Right renal cortex interstitium (tissue), 3 donors: ENCODE data around the gene KCNC4. TPM values are rescaled to one million over a fixed set of nuclear protein-coding genes. Genes with fewer than 3 reads are reported as not detected.

Experiments
- DNase-seq, 3 donors: peaks; one replicate each; pipeline ENCODE4 v3.0.0-alpha.2; 2013; ENCODE audit warnings: low read depth in 3 of 3, low spot score in 2 of 3
- polyA plus RNA-seq, 3 donors: library from polyadenylated mRNA; unstranded; fragments of 120-200 nt; gene quantifications; one replicate each; pipeline ENCODE4 v1.2.1, GENCODE V29; 2013; ENCODE audit not compliant: insufficient read length in 3 of 3

The KCNC4 gene
- polyA plus RNA-seq, 3 donors, result 4.0 to 4.4 (median 4.3) TPM

DNA sequence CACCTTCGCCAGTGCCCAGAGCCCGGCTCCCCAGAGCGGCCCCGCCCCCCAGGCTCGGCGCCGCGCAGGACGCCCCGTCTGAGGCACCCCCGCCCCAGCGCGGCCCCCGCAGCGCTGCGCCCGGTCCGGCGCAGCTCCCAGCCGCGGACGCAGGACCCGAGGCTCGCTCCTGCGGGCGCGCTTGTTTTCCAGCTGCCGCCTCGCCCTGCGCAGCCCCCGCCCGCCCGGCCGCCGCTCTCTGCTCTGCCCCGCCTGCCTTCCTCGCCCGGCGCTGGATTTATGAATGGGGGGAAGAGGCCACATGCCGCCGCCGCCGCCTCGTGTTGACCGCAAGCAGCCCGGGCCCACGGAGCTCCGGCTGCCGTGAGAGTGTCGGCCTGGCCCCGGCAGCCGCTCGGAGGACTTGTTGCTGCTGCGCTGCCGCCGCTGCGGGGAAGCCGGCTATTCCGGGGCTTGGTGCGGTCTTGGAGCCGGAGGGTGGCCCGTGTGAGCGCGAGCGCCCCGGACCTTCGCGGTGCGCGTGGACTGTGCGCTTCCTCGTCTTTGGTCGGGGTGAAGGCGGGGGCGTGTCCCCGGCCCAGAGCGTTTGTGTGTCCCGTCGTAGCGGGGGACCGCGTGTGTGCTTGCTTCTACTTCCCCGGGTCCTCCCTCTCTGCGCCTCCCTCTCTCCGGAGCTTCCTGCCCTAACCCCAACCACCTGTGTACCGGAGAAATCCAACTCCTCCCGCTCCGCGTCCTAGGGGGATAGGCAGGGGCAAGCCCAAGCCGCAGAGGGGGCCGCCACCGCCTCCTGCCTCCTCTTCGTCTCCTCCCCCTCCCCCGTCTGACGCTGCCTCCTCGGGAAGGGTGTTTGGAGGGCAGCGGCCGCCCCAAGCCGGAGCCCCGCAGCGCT lies 736 bp downstream of the KCNC4 start:
- DNase-seq, result no peak

DNA sequence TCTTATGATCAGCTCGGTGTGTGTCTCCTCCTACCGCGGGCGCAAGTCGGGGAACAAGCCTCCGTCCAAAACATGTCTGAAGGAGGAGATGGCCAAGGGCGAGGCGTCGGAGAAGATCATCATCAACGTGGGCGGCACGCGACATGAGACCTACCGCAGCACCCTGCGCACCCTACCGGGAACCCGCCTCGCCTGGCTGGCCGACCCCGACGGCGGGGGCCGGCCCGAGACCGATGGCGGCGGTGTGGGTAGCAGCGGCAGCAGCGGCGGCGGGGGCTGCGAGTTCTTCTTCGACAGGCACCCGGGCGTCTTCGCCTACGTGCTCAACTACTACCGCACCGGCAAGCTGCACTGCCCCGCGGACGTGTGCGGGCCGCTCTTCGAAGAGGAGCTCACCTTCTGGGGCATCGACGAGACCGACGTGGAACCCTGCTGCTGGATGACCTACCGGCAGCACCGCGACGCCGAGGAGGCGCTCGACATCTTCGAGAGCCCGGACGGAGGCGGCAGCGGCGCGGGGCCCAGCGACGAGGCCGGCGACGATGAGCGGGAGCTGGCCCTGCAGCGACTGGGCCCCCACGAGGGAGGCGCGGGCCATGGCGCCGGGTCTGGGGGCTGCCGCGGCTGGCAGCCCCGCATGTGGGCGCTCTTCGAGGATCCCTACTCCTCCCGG lies 1.5 kb downstream of the KCNC4 start:
- no peak for DNase-seq

DNA sequence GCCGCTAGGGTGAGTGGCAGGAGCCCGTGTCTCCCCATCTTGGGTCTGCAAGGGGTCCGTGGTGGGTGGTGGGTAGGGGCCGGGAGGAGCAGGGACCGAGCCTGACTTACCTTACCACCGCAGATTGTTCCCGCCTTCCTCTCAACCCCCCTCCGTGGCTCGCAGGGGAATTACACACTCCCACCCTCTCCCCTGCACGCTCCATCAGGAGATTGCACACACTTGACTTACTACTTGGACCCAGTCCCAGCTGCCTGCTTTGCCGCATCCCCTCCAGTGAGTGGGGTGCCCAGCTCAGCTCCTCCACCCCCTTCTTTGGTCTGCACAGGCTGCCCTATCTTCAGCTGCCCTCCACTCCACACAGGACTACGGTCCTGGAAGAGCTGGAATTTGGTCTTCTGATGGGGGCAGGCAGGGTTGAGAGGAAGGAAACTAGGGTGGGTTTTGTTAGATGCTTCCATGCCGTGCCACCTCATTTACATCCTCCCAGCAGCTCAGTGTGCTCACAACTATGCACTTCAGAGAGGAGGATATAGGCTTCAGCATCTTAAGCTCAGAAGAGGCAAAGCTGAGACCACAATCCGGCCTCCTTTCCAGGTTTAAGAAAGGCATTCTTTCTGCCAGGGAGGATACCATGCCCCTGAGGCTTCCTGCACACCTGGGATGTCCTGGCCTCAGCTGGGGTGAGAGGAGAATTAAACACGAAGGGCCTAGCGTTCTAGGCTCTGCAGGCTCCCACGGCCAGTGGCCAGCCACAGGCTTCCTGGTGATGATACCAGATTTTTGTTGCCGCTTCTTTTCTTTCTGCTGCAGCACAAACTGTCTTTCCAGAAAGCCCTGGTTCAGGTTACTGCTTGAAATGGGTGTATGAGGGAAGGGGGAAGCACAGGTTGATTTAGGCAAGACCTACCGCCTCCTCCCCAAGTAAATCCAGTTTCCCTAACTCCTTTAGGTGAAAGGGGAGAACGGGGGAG lies 2.3 kb downstream of the KCNC4 start:
- no peak for DNase-seq

DNA sequence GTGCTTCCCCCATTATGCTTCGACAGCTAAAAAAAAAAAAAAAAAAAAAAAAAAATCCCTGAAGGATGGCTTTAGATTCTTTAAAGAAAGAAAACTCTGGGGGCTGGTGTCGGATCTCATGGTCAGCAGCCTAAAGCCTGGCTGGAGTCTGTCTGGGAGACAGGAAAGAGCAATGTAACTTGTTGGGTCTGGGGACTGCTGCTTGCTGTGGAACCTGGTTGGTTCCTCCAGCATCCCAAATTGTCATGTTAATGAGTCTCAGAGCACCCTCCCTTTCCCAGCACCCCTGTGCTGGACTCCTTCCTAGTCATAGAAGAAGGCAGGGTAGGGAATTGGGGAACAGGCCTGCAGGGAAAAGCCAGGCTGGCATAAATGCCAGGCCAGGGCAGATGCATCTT lies 3.0 kb downstream of the KCNC4 start:
- no peak for DNase-seq

DNA sequence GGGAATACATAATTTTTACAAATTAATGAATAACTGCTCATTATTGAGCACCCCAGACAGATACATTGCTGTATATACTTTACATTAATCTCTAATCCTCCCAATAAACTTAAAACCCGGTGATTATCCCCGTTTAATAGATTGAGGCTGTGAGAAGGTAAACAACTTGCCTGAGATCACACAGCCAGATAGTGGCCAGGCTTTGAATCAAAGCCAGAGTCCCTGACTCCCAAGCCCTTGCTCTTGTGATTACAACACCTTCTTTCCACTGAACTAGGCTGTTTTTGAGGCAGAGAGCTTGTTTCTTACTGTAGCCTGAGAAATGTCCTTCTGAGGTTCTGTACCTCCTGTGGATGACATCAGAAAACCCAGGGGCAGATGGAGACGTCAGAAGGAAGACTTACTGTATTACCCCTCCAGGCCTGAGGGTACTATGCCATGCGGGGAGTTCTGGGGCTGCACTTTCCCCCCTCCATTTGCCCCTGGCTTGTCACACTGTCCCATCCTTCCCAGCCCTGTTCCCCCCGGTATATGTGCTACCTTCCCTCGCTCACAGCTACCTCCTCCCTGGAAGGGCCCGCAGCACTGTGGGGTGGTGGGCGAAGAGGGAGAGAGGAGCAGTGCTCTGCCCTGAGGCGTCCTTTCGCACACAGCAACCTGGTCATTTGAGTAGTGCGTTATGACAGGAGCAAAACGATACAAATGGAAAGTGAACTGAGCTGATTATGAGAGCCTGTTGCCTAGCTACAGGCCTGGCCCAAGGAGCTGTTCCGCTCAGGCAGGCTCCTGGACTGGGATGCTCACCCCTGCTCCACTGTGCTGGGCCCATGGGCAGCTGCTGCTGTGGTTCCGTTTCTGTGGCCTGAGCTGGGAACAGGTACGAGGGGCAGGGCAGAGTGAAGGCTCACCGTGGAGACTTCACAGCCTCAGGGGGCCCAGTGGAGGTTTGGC lies 4.6 kb downstream of the KCNC4 start:
- no peak for DNase-seq

DNA sequence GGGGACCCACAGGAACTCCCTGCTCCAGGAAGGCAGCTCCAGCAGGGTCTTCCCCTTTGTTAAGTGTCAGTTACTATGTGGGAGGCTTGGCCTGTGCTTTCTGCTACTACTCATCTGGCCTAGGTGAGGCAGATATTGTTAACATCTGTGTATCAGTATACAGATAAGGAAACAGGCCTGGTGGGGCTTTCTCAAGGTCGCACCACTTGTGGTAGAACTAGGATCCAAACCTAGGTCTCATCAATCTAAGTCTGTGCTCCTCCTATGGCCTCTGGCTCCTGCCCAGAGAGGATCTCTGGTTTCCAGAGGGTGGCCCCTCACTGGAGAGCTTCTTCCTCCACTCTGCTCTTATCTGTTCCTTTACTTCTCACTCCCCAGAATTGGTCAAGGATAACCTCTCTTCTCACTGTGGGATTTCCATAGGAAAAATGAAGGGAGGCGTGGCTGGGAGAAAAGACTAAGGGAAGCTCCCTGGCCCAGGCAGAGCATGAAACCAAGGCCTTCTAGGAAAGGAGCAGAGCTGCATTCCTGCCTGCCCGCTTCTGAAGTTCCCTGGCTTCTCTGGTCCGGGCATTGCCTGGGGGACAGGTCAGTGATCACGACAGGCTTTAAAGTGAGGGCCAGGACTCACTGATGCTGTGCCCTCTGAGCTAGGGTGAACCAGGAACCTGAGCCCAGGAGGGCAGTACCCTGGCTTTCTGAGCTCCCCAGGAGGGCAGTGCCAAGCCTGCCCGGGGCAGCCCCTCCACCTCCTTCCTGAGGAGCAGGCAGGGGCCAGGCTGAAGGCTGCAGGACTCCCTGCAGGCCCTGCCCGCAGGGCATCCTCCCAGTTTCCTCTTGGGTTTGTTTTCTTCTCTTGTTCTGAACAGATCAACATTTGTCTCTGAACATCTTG lies 5.8 kb downstream of the KCNC4 start:
- DNase-seq, result no peak

DNA sequence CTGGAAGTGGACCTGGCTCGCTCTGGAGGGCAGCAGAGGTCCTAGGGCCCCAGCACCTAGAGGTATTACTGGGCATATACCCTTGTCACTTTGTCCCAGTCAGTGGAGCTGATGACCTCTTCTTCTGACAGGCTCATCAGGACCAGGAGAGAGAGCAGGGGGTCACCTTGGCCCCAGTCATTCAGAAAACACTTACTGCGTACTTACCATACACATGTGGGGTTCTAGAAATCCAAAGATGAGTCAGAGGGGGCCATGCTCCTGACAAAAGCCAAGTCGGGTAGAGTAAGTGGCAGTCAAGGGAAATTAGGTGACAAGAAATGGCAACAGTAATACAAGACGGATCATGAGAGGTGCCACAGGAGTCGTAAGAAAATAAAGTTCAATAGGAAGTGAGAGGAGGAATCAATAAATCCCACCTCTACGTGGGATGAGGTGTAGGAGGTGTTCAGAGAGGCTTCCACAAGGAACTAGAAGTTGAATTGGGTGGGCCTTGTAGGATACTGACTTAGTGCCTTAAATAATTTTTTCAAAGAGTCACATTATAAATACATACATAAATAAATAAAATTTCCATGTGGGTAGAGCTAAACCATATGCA lies 6.8 kb downstream of the KCNC4 start:
- DNase-seq, result no peak

DNA sequence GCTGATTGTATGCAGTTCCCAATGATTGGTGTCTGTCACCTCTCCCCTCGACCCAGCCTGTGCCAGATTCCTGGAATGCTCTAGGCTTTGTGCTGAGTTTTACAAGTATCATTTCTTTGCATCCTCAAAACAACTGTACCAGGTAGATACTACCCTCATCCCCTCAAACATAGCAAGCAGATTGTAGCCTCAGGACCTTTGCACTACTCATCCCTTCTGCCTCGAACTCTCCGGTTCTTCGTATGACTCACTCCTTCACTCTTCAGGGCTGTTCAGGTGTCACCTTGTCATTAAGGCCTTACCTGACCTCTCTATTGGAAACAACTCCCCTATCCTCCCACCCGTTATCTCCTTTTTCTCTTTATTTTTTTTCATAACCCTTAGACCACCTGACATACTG lies 8.0 kb downstream of the KCNC4 start:
- DNase-seq, result no peak

DNA sequence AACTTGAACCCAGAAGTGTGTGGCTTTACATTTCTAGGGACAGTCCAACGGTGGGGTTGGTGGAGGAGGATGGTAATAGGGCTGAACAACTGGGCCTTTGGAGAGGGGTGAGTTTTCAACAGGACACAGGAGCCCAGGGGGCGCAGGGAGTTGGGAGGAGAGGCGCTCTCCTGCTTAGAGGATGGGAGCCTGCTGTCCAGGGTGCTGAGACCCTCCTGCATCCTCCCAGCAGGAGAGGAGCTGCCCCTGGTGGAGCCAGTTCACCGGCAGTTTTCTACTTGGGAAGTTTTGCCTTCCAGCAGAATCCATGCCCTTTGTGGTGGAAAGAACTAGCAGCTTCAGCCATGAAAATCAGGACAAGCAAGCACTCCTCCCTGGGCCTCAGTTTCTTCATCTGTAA lies 8.6 kb downstream of the KCNC4 start:
- no peak for DNase-seq

DNA sequence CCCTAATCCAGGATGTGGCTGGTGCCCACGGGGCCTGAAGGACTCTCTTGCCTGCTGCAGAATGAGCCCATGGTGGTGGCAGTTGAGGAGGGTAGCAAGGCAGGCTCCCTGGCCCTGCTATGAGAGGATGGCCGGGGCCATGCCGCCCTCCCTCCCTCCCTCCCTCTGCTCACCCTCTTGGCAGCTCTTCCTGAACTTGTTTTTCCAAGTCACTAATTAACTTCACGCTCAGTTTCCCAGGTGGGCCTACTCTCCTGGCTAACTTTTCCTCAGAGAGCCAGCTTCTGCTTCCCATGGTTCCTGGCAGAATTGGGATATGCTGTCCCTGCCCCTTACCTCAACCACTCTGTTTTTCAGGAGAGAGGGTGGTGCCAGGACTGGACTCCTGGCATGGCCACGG lies 10.2 kb downstream of the KCNC4 start:
- DNase-seq, result no peak

DNA sequence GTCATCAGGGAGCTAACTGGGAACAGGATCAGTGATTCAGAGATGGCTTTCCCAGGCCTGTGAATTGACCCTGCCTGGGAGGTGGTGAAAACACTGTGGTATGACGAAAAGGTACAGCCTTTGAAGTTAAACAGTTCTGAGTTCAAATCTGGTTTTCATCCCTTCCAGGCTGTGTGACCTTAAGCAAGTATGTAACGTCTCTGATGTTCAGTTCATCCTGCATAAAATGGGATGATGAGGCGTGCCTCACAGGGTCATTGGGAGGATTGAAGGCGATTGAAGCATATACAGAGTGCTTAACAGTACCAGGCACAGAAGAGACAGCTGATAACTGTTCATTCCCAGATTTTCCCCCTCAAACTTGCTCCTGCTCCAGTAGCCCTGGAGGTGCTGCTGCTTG lies 11.0 kb downstream of the KCNC4 start:
- no peak for DNase-seq

DNA sequence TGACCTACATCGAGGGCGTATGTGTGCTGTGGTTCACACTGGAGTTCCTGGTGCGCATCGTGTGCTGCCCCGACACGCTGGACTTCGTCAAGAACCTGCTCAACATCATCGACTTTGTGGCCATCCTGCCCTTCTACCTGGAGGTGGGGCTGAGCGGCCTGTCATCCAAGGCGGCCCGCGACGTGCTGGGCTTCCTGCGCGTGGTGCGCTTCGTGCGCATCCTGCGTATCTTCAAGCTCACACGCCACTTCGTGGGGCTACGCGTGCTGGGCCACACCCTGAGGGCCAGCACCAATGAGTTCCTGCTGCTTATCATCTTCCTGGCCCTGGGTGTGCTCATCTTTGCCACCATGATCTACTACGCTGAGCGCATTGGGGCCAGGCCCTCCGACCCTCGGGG lies 13.0 kb downstream of the KCNC4 start:
- DNase-seq, result no peak

DNA sequence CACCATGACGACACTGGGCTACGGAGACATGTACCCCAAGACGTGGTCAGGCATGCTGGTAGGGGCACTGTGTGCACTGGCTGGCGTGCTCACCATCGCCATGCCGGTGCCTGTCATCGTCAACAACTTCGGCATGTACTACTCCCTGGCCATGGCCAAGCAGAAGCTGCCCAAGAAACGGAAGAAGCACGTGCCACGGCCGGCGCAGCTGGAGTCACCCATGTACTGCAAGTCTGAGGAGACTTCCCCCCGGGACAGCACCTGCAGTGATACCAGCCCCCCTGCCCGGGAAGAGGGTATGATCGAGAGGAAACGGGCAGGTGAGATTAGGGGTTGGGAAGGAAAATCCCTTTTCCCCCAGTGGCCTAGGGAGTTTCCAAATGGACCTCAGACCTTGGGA lies 13.5 kb downstream of the KCNC4 start:
- no peak for DNase-seq

DNA sequence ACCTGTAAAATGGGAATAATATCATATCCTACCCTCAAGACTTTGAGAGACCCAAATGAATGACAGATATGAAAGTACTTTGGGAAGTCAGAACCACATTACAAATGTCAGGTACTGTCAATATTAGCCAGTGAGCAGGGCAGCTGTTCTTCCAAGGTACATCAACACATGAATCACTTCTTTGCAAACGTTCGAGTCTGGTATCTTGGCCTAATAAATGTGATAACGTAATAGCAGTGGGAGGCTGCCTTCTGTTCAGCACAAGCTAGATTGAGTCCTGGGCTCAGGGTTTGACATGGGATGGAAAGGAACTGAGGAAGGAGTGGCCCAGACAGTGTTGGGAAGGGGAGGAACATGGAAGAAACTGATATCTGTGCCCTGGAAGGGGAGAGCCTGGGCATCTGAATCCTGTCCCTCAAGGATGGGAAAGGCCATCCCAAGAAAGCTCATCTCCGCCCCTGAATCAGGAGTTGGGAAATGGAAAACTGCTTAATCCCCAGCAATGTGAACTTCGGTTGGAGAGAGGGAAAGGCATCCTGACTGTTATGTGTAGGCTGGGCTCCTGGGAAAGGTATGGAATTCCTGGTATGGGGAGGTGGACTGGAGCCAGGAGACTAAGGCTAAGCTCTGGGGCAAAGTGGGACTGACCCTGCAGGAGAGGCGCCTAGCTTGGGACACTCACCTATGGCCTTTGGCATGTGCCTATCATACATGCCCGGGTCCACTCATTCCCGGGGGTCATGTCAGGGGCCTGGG lies 14.3 kb downstream of the KCNC4 start:
- no peak for DNase-seq

DNA sequence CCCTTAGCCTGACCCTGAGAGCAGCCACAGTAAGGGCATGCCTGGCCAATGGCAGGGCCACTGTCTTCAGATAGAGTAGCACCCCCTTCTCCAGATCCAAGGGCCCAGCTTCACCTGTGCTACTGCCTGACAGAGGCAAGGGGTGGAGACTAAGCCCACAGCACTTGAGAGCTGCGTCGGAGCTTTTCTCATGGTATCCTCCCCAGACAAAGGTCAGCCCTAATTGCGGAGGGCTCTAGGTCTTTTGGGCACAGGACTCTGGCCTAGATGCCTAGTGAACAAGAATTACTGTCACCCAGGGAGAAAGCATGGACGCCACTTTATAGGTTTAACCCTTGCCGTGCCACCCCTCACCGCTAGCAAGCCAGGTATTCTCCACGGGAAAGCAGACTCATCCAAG lies 15.1 kb downstream of the KCNC4 start:
- DNase-seq, result no peak

DNA sequence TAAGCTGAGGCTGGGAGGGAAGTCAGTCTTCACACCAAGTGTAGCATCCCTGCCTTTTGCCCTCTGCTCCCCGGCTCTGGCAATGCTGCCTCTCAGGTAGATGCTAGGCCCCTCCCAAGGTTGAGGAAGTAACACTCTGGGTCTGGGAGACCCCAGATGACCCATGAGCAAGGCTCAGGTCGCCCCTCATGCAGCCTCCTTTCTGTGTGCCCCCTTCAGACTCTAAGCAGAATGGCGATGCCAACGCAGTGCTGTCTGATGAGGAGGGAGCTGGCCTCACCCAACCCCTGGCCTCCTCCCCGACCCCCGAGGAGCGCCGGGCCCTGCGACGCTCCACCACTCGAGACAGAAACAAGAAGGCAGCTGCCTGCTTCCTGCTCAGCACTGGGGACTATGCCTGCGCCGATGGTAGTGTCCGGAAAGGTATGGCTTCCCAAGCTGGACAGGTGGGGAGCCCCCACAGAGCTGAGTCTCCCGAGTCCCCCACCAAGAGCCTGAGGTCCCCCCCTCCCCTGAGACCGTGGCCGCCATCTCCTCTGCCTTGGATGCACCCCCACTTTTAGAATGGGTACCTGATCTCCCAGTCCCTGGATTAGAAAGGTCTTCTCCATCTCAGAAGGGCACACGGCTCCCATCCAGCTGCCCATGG lies 15.8 kb downstream of the KCNC4 start:
- no peak for DNase-seq

DNA sequence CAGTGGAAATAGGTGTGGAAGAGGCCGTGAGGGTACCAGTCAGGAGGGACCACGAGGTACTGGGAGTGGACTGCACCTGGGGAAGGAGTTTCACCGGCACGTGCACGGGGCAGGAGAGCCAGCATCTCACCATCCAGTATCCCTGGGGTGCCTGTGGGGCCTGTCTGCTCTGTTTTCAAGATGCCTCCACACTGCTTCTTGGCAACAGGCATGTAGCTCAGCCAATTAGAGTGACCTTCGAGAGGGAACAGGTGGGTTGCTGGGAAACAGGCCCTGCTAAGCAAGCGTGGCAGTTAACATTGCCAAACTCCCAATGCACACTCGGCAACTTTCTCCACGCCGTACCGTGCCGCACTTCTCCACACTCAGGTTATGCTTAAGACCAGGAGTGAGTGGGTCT lies 17.7 kb downstream of the KCNC4 start:
- DNase-seq, result no peak
